Activated T-cell treated with anti-CD3 and anti-CD28 coated beads for 48 hours (primary cell): Measurements from ENCODE around the gene TMOD2.

Experiments used
- DNase-seq: peaks from one replicate; pipeline ENCODE4 v3.0.0-alpha.2; 2020; ENCODE audit warnings: low read depth

Gene TMOD2

GRCh38 chr15:51818150-51818549, 66.8 kb downstream of the TMOD2 start:
- no peak for DNase-seq

- DNase-seq: no peak
These were observed 74.3 kb downstream of the TMOD2 start for GRCh38 chr15:51825698-51826097.

- no peak for DNase-seq
These were observed 77.4 kb downstream of the TMOD2 start for GRCh38 chr15:51828621-51829375.

- DNase-seq: peak; percentile 90
These were observed 78.2 kb downstream of the TMOD2 start, which contains the start of gene TMOD3 for GRCh38 chr15:51829376-51830275. Gene TMOD3, plus strand, starts transcription at chr15:51829653. Its CDS starts 33,232 bp downstream, at chr15:51862885.

GRCh38 chr15:51830276-51830806, 78.9 kb downstream of the TMOD2 start:
- no peak for DNase-seq

GRCh38 chr15:51833772-51834171, 82.4 kb downstream of the TMOD2 start:
- no peak for DNase-seq

- DNase-seq: no peak
These were observed 86.4 kb downstream of the TMOD2 start for GRCh38 chr15:51837792-51838251.

GRCh38 chr15:51838270-51838669, 86.9 kb downstream of the TMOD2 start:
- no peak for DNase-seq

GRCh38 chr15:51840692-51841091, 89.3 kb downstream of the TMOD2 start:
- no peak for DNase-seq

- DNase-seq: no peak
These were observed 90.1 kb downstream of the TMOD2 start for GRCh38 chr15:51841406-51842040.

- no peak for DNase-seq
These were observed 90.9 kb downstream of the TMOD2 start for GRCh38 chr15:51842265-51842664.

GRCh38 chr15:51842852-51843737, 91.7 kb downstream of the TMOD2 start:
- no peak for DNase-seq

GRCh38 chr15:51844747-51845426, 93.5 kb downstream of the TMOD2 start:
- DNase-seq: no peak

- no peak for DNase-seq
These were observed 94.7 kb downstream of the TMOD2 start for GRCh38 chr15:51846066-51846462.

GRCh38 chr15:51846463-51847230, 95.2 kb downstream of the TMOD2 start:
- no peak for DNase-seq

- no peak for DNase-seq
These were observed 97.4 kb downstream of the TMOD2 start for GRCh38 chr15:51848811-51849210.

GRCh38 chr15:51849860-51850259, 98.5 kb downstream of the TMOD2 start:
- DNase-seq: no peak

GRCh38 chr15:51853998-51854397, 102.6 kb downstream of the TMOD2 start:
- no peak for DNase-seq

GRCh38 chr15:51855612-51856011, 104.2 kb downstream of the TMOD2 start:
- DNase-seq: no peak
